GM06990 (cell line): ENCODE measurements around the gene PHF12.

Experiments
- DNase-seq: peaks from one replicate; pipeline ENCODE4 v3.0.0-alpha.2; 2011; ENCODE audit not compliant: insufficient read length; ENCODE audit errors: extremely low read depth
- H3K27me3 ChIP-seq: replicated peaks from 2 replicates; pipeline ENCODE4 v1.6.0; 2011; ENCODE audit warnings: low read length; ENCODE audit not compliant: control insufficient read depth, insufficient read depth
- H3K36me3 ChIP-seq: 2 replicates; pipeline ENCODE4 v1.5.1; 2011; ENCODE audit warnings: low read length; ENCODE audit not compliant: control insufficient read depth, insufficient read depth
- H3K4me3 ChIP-seq: replicated peaks from 2 replicates; pipeline ENCODE4 v1.5.1; 2011; ENCODE audit warnings: low read depth, mild to moderate bottlenecking, control low read depth, low read length
- TF ChIP-seq, protein P1 (sequence below): IDR thresholded peaks from 2 replicates; pipeline ENCODE4 v1.5.1; 2011; ENCODE audit warnings: low read length, control low read depth, mild to moderate bottlenecking, inconsistent platforms; ENCODE audit not compliant: insufficient read depth, poor library complexity, severe bottlenecking

PHF12 gene

GRCh38 chr17:28885363-28885762, 66.0 kb downstream of the PHF12 start:
- no peak for DNase-seq
- no peak overlapping the region for H3K4me3 ChIP-seq
- TF ChIP-seq, protein P1, sequence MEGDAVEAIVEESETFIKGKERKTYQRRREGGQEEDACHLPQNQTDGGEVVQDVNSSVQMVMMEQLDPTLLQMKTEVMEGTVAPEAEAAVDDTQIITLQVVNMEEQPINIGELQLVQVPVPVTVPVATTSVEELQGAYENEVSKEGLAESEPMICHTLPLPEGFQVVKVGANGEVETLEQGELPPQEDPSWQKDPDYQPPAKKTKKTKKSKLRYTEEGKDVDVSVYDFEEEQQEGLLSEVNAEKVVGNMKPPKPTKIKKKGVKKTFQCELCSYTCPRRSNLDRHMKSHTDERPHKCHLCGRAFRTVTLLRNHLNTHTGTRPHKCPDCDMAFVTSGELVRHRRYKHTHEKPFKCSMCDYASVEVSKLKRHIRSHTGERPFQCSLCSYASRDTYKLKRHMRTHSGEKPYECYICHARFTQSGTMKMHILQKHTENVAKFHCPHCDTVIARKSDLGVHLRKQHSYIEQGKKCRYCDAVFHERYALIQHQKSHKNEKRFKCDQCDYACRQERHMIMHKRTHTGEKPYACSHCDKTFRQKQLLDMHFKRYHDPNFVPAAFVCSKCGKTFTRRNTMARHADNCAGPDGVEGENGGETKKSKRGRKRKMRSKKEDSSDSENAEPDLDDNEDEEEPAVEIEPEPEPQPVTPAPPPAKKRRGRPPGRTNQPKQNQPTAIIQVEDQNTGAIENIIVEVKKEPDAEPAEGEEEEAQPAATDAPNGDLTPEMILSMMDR = no peak
- H3K27me3 ChIP-seq = no peaks in the 10 kb centered on the region
- H3K36me3 ChIP-seq = peaks cover 23% of the 10 kb centered on the region

GRCh38 chr17:28883967-28884702, 67.2 kb downstream of the PHF12 start:
- no peak for DNase-seq
- Histone ChIP-seq H3K4me3 (no peak overlapping the region), H3K27me3 (no peaks in the 10 kb centered on the region), H3K36me3 (peaks cover 32% of the 10 kb centered on the region)
- TF ChIP-seq, protein P1 = no peak

DNA sequence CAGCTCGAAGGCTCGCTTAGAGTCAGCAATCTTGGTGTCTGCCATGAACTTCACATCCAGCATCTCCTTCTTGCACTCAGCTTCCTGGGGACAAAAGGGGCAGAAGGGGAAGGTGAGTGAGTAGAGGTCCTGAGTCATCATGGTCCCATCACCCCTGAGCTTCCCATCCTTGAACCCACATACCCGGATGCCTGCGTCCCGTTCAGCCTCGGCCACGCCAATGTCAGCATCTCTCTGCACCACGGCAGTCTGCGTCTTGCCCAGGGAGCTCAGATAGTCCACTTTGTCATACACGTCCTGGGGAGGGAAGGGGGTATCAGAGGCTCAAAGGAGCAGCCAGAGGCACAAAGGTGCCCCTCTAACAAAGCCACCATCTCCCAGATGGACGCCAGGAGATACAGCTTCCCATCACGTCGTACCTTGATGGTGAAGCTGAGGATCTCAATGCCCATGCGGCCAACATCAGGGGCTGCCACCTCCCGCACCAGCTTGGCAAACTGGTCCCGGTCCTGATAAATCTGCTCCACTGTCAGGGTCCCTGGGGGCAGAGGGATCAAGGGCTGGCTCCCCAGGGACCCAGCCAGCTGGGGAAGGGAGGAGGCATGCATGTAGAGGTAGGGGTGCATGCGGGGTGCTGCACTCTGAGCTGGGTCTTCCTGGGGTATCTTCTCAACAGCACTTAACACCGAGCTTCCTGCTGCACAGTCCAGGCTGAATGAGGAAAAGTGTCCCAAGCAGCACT, 69.0 kb downstream of the PHF12 start:
- H3K4me3 ChIP-seq = no peak overlapping the region
- H3K27me3 ChIP-seq = no peaks in the 10 kb centered on the region
- TF ChIP-seq, protein P1 = no peak
- DNase-seq = no peak
- peaks cover 32% of the 10 kb centered on the region for H3K36me3 ChIP-seq

- Histone ChIP-seq H3K36me3 (peaks cover 32% of the 10 kb centered on the region), H3K4me3 (no peak overlapping the region)
- TF ChIP-seq, protein P1 = no peak
Observed at GRCh38 chr17:28881533-28882056, 69.7 kb downstream of the PHF12 start.

DNA sequence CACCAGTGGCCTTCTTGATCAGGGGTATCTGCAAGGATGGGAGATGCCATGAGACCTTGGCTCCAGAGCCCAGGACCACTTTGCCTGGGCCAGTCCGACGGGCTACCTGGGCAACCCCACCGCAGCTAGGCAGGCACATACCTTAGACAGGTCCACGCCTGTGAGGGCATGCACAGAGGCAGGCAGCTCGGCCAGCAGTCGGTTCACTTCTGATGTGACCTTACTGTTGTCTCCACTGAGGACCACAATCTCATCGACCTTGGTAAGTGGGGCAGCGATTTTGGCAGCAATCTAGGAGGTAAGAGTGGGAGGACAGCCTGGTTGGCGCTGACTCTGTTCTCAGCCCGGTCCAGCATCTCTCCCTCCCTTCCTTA, 70.8 kb downstream of the PHF12 start:
- DNase-seq = no peak
- TF ChIP-seq, protein P1 = no peak
- no peak overlapping the region for H3K4me3 ChIP-seq
- H3K36me3 ChIP-seq = peaks cover 32% of the 10 kb centered on the region
- H3K27me3 ChIP-seq = no peaks in the 10 kb centered on the region

More at GRCh38 chr17:28881533-28882056, 69.7 kb downstream of the PHF12 start:
- H3K27me3 ChIP-seq = no peaks in the 10 kb centered on the region
- DNase-seq = no peak
